Stimulated activated CD8-positive, alpha-beta memory T cell treated with anti-CD3 and anti-CD28 coated beads, Interleukin-12 subunit alpha, Interleukin-12 subunit beta, amount 100 ng/mL, for 24 hours (primary cell): ENCODE results near the gene EVI5L.
"Not testable (repeated sequence)": the region's sequence is repeated elsewhere in the genome, so short reads cannot be mapped to it uniquely, and the experiment has no call there.

Source experiments
- DNase-seq: peaks from one replicate; pipeline ENCODE4 v3.0.0-alpha.2; 2020; ENCODE audit errors: extremely low read depth

EVI5L gene

DNA sequence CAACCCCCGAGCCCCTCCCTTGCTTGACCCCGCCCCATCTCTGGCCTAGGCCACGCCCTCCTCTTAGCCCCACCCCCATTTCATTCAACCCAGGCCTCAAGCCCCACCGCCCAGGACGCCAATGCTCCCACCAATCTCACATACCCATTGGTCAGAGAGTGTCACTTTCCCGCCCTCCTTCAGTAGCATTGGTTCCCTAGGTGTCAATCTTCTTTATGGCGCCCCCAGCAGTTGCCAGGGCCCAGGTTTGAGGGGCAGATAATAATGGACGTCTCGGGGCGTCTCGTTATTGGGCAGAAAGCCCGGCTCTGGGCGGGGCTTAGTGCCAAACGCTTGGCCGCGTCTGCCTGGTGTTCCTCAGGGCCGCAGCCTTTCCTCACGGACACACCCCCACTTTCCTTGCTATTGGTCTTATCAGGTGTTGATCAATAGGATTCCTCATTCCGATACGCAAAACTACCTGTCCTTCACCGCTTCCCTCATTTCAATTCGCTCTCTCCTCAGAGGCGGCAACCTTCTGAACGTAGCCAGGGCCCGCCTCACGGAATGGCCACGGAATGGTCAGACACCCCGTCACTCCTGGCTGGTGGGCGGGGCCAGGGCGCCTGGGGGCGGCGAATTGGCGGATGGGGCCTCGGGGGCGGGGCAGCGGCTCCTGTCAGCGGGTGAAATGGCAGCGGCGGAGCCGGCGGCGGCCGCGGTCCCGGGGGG is at the start of gene EVI5L:
TSS of gene EVI5L (plus strand) at position 658 of the 711 bp plus-strand sequence. CDS start 16,325 bp downstream, outside the sequence.
- peak; percentile 99 for DNase-seq

GRCh38 chr19:7781157-7781556 is 48.9 kb upstream of the EVI5L start:
- DNase-seq: no peak

GRCh38 chr19:7783991-7784423 is 46.0 kb upstream of the EVI5L start:
- no peak for DNase-seq

DNA sequence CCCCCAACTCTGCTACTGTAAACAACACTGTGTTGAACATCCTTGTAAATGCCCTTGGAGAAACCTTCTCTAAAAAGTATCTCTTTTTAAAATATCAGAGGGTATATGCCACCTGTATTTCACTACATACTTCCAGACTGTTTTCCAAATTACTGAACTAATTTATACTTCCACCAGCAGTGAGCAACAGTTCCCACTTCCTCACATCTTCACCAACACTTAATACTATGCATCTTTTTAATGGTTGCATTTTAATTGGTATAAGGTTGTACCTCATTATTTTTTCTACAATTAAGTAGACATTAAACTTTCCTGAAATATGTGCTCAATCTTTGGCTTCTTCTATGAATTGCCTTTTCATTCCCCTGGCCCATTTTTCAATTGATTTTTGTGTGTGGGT is 45.2 kb upstream of the EVI5L start:
- no peak for DNase-seq

DNA sequence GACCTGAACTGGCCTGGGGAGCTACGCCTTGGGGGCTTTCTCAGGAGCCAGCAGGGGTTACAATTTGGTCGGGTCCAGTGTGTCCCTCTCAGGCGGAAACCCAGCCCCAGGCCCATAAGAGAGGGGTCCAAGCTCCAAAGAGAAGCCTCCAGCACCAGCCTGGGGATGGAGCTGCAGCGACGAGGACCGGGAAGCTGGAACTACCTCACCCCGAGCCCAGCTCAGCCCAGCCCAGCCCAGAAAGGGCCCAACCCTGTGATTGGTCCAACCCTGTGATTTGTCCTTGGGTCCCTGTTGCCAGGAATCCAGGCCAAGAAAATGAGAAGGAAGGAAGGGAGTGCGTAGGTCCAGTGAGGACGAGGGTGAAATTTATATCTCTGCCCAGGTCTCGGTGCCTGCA is 42.9 kb upstream of the EVI5L start:
- no peak for DNase-seq

GRCh38 chr19:7787602-7788177 is 42.3 kb upstream of the EVI5L start:
- DNase-seq: no peak

DNA sequence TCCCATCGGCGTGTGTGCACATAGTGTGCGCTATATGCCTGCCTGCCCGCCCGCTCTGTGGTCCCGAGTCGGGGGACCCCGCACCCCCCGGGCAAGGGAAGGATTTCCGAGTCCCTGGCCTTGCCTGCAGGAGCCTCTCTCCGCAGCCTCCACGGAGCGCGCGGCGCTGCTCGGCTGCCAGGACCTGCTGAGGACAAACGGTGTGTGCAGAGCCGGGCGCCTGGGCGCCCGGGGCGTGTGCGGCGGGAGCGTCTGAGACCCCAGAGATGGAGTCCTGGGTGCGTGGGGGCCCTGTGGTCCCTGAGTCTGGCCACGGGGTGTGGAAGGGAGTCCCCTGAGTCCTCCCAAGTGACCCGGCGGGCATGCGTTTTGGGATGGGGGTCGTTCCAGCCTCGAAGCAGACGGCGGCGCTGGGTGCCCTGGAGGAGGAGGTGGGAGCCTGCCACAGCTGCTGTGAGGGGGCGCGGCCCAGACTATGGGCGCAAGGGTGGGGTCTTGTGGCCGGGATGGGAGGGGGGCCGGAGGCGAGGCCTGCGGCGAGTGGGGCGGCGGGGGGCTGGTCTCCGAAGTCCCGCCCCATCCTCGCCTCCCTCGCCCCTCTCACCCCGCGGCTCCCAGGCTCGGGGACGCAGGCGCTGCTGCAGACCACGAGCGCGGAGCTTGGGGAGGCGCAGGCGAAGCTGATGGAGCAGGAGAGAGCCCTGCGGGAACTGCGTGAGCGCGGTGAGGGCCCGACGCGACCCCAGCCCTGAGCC is 41.7 kb upstream of the EVI5L start:
- no peak for DNase-seq

GRCh38 chr19:7788933-7789323 is 41.1 kb upstream of the EVI5L start:
- no peak for DNase-seq

GRCh38 chr19:7789447-7789846 is 40.6 kb upstream of the EVI5L start:
- no peak for DNase-seq

DNA sequence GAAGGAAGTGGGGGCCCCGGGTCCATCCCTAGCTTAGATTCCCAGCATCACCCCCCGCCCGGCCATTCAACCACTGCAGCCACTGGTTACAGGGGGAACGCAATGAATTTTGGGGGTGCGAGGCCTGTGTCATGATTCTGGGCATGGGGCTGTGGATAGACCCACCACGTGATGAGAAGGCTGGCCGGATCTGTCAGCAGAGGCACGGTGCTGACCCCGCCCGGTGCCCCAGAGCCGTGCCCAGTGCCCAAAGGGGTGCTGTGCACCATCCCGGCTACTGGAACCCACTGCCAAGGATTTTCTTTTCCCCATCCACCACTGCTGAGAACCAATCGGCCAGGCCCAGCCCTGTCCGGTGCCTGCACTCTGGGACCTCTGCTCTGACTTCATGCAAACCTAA is 39.6 kb upstream of the EVI5L start:
- DNase-seq: no peak

DNA sequence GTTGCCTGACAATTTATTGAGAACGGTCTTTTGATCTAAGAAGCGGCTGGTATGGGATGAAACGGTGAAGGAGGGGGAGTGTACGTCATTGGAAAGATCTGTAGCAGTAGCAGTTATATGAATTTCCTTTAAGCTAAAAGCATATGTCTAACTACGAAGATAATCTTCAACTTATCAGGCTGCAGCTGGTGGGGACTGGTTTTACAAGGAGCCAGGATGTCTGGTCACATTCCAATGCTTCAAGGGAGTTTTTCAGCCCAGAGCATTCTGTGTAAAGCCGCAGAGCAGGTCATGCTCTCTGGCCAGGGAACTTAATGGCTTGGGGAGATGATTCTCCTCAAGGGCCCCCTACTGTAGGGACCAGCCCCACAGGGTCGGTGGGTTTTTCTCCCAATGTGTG is 37.7 kb upstream of the EVI5L start:
- no peak for DNase-seq

DNA sequence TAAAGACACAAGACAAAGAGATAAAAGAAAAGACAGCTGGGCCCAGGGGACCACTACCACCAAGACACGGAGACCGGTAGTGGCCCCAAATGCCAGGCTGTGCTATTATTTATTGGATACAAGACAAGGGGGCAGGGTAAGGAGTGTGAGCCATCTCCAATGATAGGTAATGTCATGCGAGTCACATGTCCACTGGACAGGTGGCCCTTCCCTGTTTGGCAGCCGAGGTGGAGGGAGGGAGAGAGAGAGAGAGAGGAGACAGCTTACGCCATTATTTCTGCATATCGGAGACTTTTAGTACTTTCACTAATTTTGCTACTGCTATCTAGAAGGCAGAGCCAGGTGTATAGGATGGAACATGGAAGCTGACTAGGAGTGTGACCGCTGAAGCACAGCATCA is 37.3 kb upstream of the EVI5L start:
- not testable (repeated sequence) for DNase-seq

DNA sequence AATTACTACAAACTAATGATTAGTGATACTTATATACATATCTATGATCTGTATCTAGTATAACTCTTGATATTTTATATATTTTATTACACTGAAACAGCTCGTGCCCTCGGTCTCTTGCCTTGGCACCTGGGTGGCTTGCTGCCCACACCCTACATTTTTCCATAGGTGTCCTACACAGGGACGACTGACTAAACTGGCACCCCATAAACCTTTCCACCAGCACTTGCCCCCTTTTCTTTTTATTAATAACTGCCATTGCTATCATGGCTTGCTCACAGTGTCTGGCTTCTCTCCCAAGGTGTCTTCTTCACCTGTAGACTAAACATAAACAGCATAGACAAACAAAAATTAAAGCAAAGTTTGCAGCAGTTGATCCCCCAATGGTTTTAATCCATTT is 36.5 kb upstream of the EVI5L start:
- DNase-seq: no peak

GRCh38 chr19:7795555-7796161 is 34.4 kb upstream of the EVI5L start:
- DNase-seq: no peak

GRCh38 chr19:7799640-7800355 is 30.2 kb upstream of the EVI5L start:
- DNase-seq: no peak

DNA sequence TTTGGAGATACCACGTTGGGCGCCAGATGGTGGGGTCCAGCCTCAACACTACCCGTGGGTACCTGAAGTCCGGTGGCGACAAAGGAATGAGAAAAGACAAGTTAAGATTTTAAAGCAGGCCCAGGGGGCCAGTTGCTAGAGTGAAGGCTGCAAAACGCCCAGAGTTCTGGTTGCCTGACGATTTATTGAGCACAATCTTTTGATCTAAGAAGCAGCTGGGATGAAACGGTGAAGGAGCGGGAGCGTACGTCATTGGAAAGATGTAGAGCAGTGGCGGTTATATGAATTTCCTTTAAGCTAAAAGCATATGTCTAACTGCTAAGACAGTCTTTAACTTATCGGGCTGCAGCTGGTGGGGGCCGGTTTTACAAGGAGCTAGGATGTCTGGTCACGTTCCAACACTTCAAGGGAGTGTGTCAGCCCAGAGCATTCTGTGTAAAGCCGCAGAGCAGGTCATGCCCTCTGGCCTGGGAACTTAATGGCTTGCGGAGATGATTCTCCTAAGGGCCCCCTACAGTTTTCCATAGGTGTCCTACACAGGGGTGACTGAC is 28.9 kb upstream of the EVI5L start:
- DNase-seq: no peak

DNA sequence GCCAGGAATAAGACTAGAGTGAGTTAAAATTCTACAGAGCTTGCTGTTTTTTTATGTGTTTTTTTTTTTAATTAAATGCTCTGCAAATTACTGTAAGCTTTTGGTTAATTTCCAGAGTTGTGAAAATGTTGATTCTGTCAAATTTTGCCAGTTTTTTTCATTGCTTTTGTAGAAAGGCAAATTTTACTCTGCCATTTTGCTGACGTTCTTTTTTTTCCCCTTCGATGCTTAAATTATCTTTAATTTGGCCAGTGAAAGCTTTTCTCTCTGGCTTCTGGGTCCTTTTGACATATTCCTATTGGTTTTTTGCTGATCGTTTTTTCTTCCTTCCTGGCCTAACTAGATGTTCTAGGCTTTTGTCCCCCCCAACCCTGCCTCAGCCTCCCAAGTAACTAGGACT is 23.8 kb upstream of the EVI5L start:
- no peak for DNase-seq

DNA sequence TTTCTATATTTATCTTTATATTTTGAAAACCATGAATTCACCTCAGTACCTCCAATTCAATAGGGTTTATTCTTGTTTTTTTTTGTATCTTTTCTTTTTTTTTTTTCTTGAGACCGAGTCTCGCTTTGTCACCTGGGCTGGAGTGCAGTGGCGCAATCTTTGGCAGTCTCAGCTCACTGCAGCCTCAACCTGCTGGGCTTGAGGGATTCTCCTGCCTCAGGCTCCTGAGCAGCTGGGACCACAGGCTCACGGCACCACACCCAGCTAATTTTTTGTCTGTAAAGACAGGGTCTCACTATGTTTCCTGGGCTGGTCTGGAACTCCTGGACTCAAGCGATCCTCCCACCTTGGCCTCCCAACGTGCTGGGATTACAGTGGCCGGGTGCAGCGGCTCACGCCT is 23.1 kb upstream of the EVI5L start:
- no peak for DNase-seq

- no peak for DNase-seq
Observed at GRCh38 chr19:7808108-7808507, 21.9 kb upstream of the EVI5L start.

GRCh38 chr19:7811989-7812388 is 18.0 kb upstream of the EVI5L start:
- no peak for DNase-seq

GRCh38 chr19:7815325-7815724 is 14.7 kb upstream of the EVI5L start:
- DNase-seq: no peak

DNA sequence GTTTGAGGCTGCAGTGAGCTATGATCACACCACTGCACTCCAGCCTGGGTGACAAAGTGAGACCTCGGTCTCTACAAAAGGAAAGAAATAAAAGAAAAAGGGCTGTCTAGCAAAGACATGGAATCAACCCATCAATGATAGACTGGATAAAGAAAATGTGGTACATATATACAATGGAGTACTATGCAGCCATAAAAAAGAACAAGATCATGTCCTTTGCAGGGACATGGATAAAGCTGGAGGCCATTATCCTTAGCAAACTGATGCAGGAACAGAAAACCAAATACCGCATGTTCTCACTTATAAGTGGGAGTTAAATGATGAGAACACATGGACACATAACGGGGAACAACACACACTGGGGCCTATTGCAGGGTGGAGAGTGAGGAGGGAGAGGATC is 14.0 kb upstream of the EVI5L start:
- not testable (repeated sequence) for DNase-seq
